Psoas muscle (tissue), 8 donors: Measurements from ENCODE around the gene KCNS1. TPM values are rescaled to one million over a fixed set of nuclear protein-coding genes. Genes with fewer than 3 reads are reported as not detected.
A peak's percentile ranks its signal among the peaks of the same experiment; 100 is the strongest.

Experiments used
- ATAC-seq, 4 donors: fragments of 200-7000 bp; cut with Tn5 transposase; one replicate each; pipeline ENCODE4 v1.9.1; 2020; ENCODE audit warnings: moderate library complexity in 3 of 4, mild to moderate bottlenecking in 2 of 4
- DNase-seq, 2 donors: peaks; one replicate each; pipeline ENCODE4 v3.0.0-alpha.2; 2020
- H3K27ac ChIP-seq: fragments of 200-600 bp; one replicate; pipeline ENCODE4 v1.8.0; 2022
- H3K27me3 ChIP-seq, 3 donors: fragments of 200-600 bp in 1 of 3; one replicate each; pipeline versions ENCODE4 v1.6.1 to v1.8.0; 2013 to 2022; ENCODE audit warnings: low read length in 2 of 3, mild to moderate bottlenecking in 2 of 3, moderate library complexity in 1 of 3; ENCODE audit not compliant: insufficient read depth in 3 of 3
- H3K36me3 ChIP-seq, 2 donors: fragments of 200-600 bp in 1 of 2; one replicate each; pipeline versions ENCODE4 v1.6.1 to v1.8.0; 2013 to 2022; ENCODE audit warnings: low read depth in 1 of 2, mild to moderate bottlenecking in 1 of 2, moderate library complexity in 1 of 2; ENCODE audit not compliant: insufficient read depth in 1 of 2
- H3K4me1 ChIP-seq: fragments of 200-600 bp; one replicate; pipeline ENCODE4 v1.8.0; 2022
- H3K4me3 ChIP-seq: fragments of 200-600 bp; one replicate; pipeline ENCODE4 v1.8.0; 2022; ENCODE audit warnings: mild to moderate bottlenecking
- H3K9me3 ChIP-seq: fragments of 200-600 bp; one replicate; pipeline ENCODE4 v1.8.0; 2022
- WGBS, 3 donors: extraction: QIAGEN DNeasy Blood & Tissue Kit; methylation state at CpG; one replicate each; pipeline versions ENCODE4 v1.1.6 to v1.1.7; 2013; 5-methylcytosine and 5-hydroxymethylcytosine counted together
- intact Hi-C, 2 donors: fragments of 100-400 bp; cut with DNase I; formaldehyde crosslinking; loops; one replicate each; pipeline versions ENCODE4 v1.11.0 to v1.14.2; 2022
- polyA plus RNA-seq, 3 donors: library from polyadenylated mRNA; stranded (reverse); fragments of 200-250 nt; gene quantifications; one replicate each; pipeline ENCODE4 v1.2.3, GENCODE V29; 2013
- total RNA-seq, 4 donors: library from RNA; stranded (reverse); fragmentation: NEBNext Ultra II Directional in 2 of 4; extraction: Animal tissue kit (Norgen Biotek cat#: 25700) in 2 of 4; gene quantifications; one replicate each; pipeline versions ENCODE4 v1.2.1 to v1.2.4, GENCODE V29; 2021 to 2023
- TF ChIP-seq, protein P1 (sequence below): fragments of 200-600 bp; IDR thresholded peaks from one replicate; pipeline ENCODE4 v1.8.0; 2022; ENCODE audit warnings: antibody characterized with exemption
- donor health status: healthy with polysubstance abuse.
- donor health status: DM: no; HTN: no; CAD: no; lungs with moderate emphysema.
- donor health status: Bipolar disorder and iron deficiency.
- donor health status: healthy.
- donor health status: DM: yes; HTN: yes; CAD: no.
- donor health status: DM: no; HTN: no; CAD: no.
- donor health status: DM: no; HTN: no; CAD: no.
- donor health status: DM: yes; HTN: yes; CAD: no.

The KCNS1 gene
- total and polyA plus RNA-seq, 7 donors, result under 0.01 TPM; not detected in 6

DNA sequence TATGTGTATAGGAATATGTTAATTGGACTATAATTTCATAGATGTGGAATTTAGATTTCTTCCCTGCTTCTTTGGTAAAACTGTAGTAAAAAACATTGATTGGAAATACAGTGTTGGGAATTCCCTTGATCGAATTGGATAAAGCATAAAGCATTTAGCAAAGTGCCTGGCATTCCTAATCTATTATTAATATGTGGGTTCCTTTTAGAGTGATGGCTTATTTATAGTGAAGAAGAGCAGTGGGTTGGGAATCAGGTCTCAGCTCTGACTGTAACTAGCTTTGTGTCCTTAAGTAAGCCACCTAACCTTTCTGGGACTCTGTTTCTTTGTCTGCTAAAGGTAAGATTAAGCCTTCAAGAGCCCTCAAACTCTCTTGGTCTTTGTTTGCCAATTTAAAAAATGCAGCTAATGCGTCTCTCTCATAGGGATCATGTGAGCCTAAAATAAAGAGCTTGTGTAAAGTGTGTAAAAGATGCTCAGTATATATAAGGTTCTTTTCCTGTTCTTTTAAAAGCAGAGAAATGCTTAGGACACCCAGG, 53.3 kb downstream of the KCNS1 start:
- Histone ChIP-seq H3K27me3 (no peaks in the 10 kb centered on the region), H3K4me3 (no peak overlapping the region), H3K36me3 (no peaks in the 10 kb centered on the region), H3K9me3 (no peaks in the 10 kb centered on the region), H3K4me1 (peaks cover 10% of the 10 kb centered on the region), H3K27ac (no peak overlapping the region)
- WGBS, 3 donors, result 84 to 89% (median 86%) methylated on average over 2 of the region's 2 CpGs
- no peak for ATAC-seq
- DNase-seq, result no peak
- TF ChIP-seq, protein P1, sequence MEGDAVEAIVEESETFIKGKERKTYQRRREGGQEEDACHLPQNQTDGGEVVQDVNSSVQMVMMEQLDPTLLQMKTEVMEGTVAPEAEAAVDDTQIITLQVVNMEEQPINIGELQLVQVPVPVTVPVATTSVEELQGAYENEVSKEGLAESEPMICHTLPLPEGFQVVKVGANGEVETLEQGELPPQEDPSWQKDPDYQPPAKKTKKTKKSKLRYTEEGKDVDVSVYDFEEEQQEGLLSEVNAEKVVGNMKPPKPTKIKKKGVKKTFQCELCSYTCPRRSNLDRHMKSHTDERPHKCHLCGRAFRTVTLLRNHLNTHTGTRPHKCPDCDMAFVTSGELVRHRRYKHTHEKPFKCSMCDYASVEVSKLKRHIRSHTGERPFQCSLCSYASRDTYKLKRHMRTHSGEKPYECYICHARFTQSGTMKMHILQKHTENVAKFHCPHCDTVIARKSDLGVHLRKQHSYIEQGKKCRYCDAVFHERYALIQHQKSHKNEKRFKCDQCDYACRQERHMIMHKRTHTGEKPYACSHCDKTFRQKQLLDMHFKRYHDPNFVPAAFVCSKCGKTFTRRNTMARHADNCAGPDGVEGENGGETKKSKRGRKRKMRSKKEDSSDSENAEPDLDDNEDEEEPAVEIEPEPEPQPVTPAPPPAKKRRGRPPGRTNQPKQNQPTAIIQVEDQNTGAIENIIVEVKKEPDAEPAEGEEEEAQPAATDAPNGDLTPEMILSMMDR, result no peak
- intact Hi-C loops, result loop anchor here in 1 of 2 donors (10.0 kb wide), 1 partner anchor 247 kb away; no protein-coding TSS in a partner anchor

DNA sequence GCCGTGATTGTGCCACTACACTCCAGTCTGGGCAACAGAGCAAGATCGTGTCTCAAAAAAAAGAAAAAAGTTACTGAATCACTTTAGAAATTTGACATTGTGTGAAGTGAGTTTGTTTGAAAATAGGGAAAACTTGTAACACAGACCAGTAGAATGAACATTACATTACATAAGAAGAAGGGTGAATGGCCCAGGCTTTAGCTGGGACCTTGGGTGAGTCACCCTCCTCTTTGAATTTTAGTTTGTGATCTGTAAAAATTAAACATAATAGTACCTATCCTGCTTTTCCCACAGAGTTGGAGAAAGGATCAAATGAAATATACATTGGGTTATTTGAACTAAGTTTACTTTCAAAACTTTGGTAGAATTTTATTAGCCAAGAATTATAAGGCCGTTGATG, 56.3 kb downstream of the KCNS1 start:
- H3K4me1 ChIP-seq, result no peaks in the 10 kb centered on the region
- ATAC-seq (no peak), DNase-seq (no peak)
- intact Hi-C loops, result loop anchor here (2.0 to 10.0 kb wide), 3 partner anchors 50 to 250 kb away; no protein-coding TSS in a partner anchor
- TF ChIP-seq, protein P1, result no peak
- 97 to 100% (median 97%) methylated on average over 3 of the region's 3 CpGs for WGBS, 3 donors
- H3K27me3 ChIP-seq, result no peaks in the 10 kb centered on the region
- H3K4me3 ChIP-seq, result no peak overlapping the region
- no peaks in the 10 kb centered on the region for H3K36me3 ChIP-seq
- no peak overlapping the region for H3K27ac ChIP-seq
- no peaks in the 10 kb centered on the region for H3K9me3 ChIP-seq

DNA sequence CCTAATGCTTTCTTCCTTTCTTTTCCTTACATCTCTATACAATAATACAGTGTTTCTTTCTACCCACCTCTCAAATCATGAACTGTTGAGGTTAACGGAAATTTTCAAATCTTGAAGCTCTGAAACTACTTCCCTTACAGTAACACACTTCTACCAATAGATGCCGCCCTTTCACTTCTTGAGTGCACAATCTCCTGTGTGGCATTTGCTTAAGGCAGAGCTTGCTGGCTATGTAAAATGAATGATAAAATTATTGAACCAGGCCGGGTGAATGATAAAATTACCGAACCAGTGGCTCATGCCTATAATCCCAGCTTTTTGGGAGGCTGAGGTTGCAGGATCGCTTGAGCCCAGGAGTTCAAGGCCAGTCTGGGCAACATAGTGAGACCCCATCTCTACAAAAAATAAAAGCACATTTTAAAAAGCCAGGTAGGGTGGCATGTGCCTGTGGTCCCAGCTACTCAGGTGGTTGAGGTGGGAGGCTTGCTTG, 56.8 kb downstream of the KCNS1 start:
- no peaks in the 10 kb centered on the region for H3K9me3 ChIP-seq
- ATAC-seq (peak; percentile 63 to 84 (median 71)), DNase-seq (no peak)
- no peak overlapping the region for H3K4me3 ChIP-seq
- TF ChIP-seq, protein P1, result peak; percentile 82
- H3K27me3 ChIP-seq, result no peaks in the 10 kb centered on the region
- intact Hi-C loops, result loop anchor here (2.0 to 10.0 kb wide), 3 partner anchors 51 to 251 kb away; no protein-coding TSS in a partner anchor
- no peaks in the 10 kb centered on the region for H3K4me1 ChIP-seq
- no peaks in the 10 kb centered on the region for H3K36me3 ChIP-seq
- H3K27ac ChIP-seq, result no peak overlapping the region
- WGBS, 3 donors, result 40 to 42% (median 42%) methylated on average over 5 of the region's 5 CpGs

DNA sequence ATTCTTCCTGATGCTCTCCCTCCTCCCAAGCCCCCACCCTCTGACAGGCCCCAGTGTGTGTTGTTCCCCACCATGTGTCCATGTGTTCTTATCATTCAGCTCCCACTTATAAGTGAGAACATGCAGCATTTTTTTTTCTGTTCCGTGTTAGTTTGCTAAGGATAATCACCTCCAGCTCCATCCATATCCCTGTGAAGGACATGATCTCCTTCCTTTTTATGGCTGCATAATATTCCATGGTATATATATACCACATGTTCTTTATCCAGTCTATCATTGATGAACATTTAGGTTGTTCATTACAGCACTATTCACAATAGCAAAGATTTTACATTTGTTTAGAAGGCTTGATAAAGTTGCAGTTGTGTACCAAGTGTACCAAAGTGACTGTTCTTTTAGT, 57.9 kb downstream of the KCNS1 start:
- WGBS, 3 donors, result 99 to 100% (median 100%) methylated on average over 1 of the region's 1 CpG
- H3K4me3 ChIP-seq, result no peak overlapping the region
- no peaks in the 10 kb centered on the region for H3K4me1 ChIP-seq
- no peak overlapping the region for H3K27ac ChIP-seq
- intact Hi-C loops, result loop anchor here (2.0 to 10.0 kb wide), 3 partner anchors 54 to 252 kb away; no protein-coding TSS in a partner anchor
- H3K9me3 ChIP-seq, result no peaks in the 10 kb centered on the region
- DNase-seq (no peak), ATAC-seq (no peak)
- H3K36me3 ChIP-seq, result no peaks in the 10 kb centered on the region
- TF ChIP-seq, protein P1, result no peak
- no peaks in the 10 kb centered on the region for H3K27me3 ChIP-seq

Other genes with a start within 250 kb of the KCNS1 start
- gene YWHAB, start 215.4 kb downstream of the KCNS1 start, total RNA-seq, result 10 to 100 TPM; 63.2 to 92.1 (median 80.6) TPM
- 100 to 1,000 TPM in 1 of 3 donors, 10 to 100 TPM in 2; 44.2 to 109 (median 96.0) TPM for gene YWHAB, start 215.4 kb downstream of the KCNS1 start, polyA plus RNA-seq
- gene PABPC1L, start 191.1 kb downstream of the KCNS1 start, total RNA-seq, result 1 to 10 TPM; 1.5 to 2.8 (median 2.1) TPM
- gene PABPC1L, start 191.1 kb downstream of the KCNS1 start, polyA plus RNA-seq, result 1 to 10 TPM; 1.0 to 2.4 (median 1.8) TPM
- 10 to 100 TPM in 3 of 4 donors, 1 to 10 TPM in 1; 9.6 to 18.3 (median 14.5) TPM for gene TOMM34, start 140.7 kb downstream of the KCNS1 start, total RNA-seq
- gene TOMM34, start 140.7 kb downstream of the KCNS1 start, polyA plus RNA-seq, result 10 to 100 TPM; 10.4 to 38.0 (median 17.6) TPM
- gene STK4, start 134.6 kb downstream of the KCNS1 start, total RNA-seq, result 1 to 10 TPM; 5.1 to 8.6 (median 7.3) TPM
- 1 to 10 TPM; 2.4 to 5.6 (median 4.0) TPM for gene STK4, start 134.6 kb downstream of the KCNS1 start, polyA plus RNA-seq
- not detected for gene WFDC5, start 14.0 kb upstream of the KCNS1 start, total RNA-seq
- not detected for gene WFDC5, start 14.0 kb upstream of the KCNS1 start, polyA plus RNA-seq
- not detected for gene WFDC12, start 23.3 kb upstream of the KCNS1 start, total RNA-seq
- not detected for gene WFDC12, start 23.3 kb upstream of the KCNS1 start, polyA plus RNA-seq
- under 1 TPM in 2 of 4 donors, not detected in 2; 0.40 to 0.54 TPM for gene PI3, start 73.8 kb upstream of the KCNS1 start, total RNA-seq
- gene PI3, start 73.8 kb upstream of the KCNS1 start, polyA plus RNA-seq, result under 1 TPM; 0.18 to 0.38 (median 0.18) TPM
- not detected for gene SEMG1, start 105.9 kb upstream of the KCNS1 start, total RNA-seq
- gene SEMG1, start 105.9 kb upstream of the KCNS1 start, polyA plus RNA-seq, result not detected
- not detected for gene SEMG2, start 120.2 kb upstream of the KCNS1 start, total RNA-seq
- gene SEMG2, start 120.2 kb upstream of the KCNS1 start, polyA plus RNA-seq, result not detected
- 100 to 1,000 TPM in 2 of 4 donors, 10 to 100 TPM in 1, 1 to 10 TPM in 1; 5.7 to 723 (median 123) TPM for gene SLPI, start 153.4 kb upstream of the KCNS1 start, total RNA-seq
- gene SLPI, start 153.4 kb upstream of the KCNS1 start, polyA plus RNA-seq, result 100 to 1,000 TPM in 2 of 3 donors, 10 to 100 TPM in 1; 17.5 to 295 (median 251) TPM
- under 1 TPM in 1 of 4 donors, not detected in 3; 0.22 TPM for gene RBPJL, start 205.7 kb upstream of the KCNS1 start, total RNA-seq
- gene RBPJL, start 205.7 kb upstream of the KCNS1 start, polyA plus RNA-seq, result under 1 TPM in 2 of 3 donors, not detected in 1; 0.04 TPM
- not detected for gene MATN4, start 207.2 kb upstream of the KCNS1 start, total RNA-seq
- gene MATN4, start 207.2 kb upstream of the KCNS1 start, polyA plus RNA-seq, result not detected
- gene SDC4, start 247.3 kb upstream of the KCNS1 start, total RNA-seq, result 100 to 1,000 TPM in 2 of 4 donors, 10 to 100 TPM in 2; 32.2 to 283 (median 161) TPM
- 100 to 1,000 TPM in 1 of 3 donors, 10 to 100 TPM in 2; 41.6 to 323 (median 63.9) TPM for gene SDC4, start 247.3 kb upstream of the KCNS1 start, polyA plus RNA-seq